ENCODE results near the gene PDE6B.

Gene PDE6B

GRCh38 chr4:646460-646859, 21.1 kb downstream of the PDE6B start:
- Histone ChIP-seq H3K27ac (ENCODE audit: low read depth, low read length) (no peak overlapping the region), H3K27me3 (ENCODE audit: insufficient read depth, low read length) (peaks cover 50% of the 10 kb centered on the region), H3K36me3 (ENCODE audit: insufficient read depth, low read length) (no peaks in the 10 kb centered on the region), H2AFZ (ENCODE audit: low read length, unreplicated experiment) (peak overlapping the region; percentile 56), H3K4me3 (ENCODE audit: low read depth, low read length) (peak overlapping the region; percentile 62), H3K4me1 (ENCODE audit: control insufficient read depth, insufficient read depth, low read length, unreplicated experiment) (no peaks in the 10 kb centered on the region), H3K79me2 (ENCODE audit: control insufficient read depth, insufficient read depth, low read length, unreplicated experiment) (no peaks in the 10 kb centered on the region)

- H3K36me3 ChIP-seq (ENCODE audit: insufficient read depth, low read length) = no peaks in the 10 kb centered on the region
- peaks cover 60% of the 10 kb centered on the region for H3K27me3 ChIP-seq (ENCODE audit: insufficient read depth, low read length)
- H3K4me3 ChIP-seq (ENCODE audit: low read depth, low read length) = no peak overlapping the region
- no peaks in the 10 kb centered on the region for H3K4me1 ChIP-seq (ENCODE audit: control insufficient read depth, insufficient read depth, low read length, unreplicated experiment)
- H3K27ac ChIP-seq (ENCODE audit: low read depth, low read length) = no peak overlapping the region
- no peaks in the 10 kb centered on the region for H3K79me2 ChIP-seq (ENCODE audit: control insufficient read depth, insufficient read depth, low read length, unreplicated experiment)
- H2AFZ ChIP-seq (ENCODE audit: low read length, unreplicated experiment) = no peak overlapping the region
Measured at GRCh38 chr4:647481-647880, 22.1 kb downstream of the PDE6B start.

- Histone ChIP-seq H3K4me1 (ENCODE audit: control insufficient read depth, insufficient read depth, low read length, unreplicated experiment) (no peaks in the 10 kb centered on the region), H3K27me3 (ENCODE audit: insufficient read depth, low read length) (peaks cover 60% of the 10 kb centered on the region), H3K4me3 (ENCODE audit: low read depth, low read length) (no peak overlapping the region), H3K36me3 (ENCODE audit: insufficient read depth, low read length) (no peaks in the 10 kb centered on the region), H2AFZ (ENCODE audit: low read length, unreplicated experiment) (no peak overlapping the region), H3K27ac (ENCODE audit: low read depth, low read length) (no peak overlapping the region), H3K79me2 (ENCODE audit: control insufficient read depth, insufficient read depth, low read length, unreplicated experiment) (no peaks in the 10 kb centered on the region)
Measured at GRCh38 chr4:648579-649292, 23.4 kb downstream of the PDE6B start.

- Histone ChIP-seq H3K79me2 (ENCODE audit: control insufficient read depth, insufficient read depth, low read length, unreplicated experiment) (no peaks in the 10 kb centered on the region), H2AFZ (ENCODE audit: low read length, unreplicated experiment) (no peak overlapping the region), H3K27me3 (ENCODE audit: insufficient read depth, low read length) (peaks cover 60% of the 10 kb centered on the region), H3K4me1 (ENCODE audit: control insufficient read depth, insufficient read depth, low read length, unreplicated experiment) (no peaks in the 10 kb centered on the region), H3K27ac (ENCODE audit: low read depth, low read length) (no peak overlapping the region), H3K36me3 (ENCODE audit: insufficient read depth, low read length) (no peaks in the 10 kb centered on the region), H3K4me3 (ENCODE audit: low read depth, low read length) (no peak overlapping the region)
Measured at GRCh38 chr4:649293-649625, 23.9 kb downstream of the PDE6B start.

- H3K27me3 ChIP-seq (ENCODE audit: insufficient read depth, low read length) = peaks cover 57% of the 10 kb centered on the region
Measured at GRCh38 chr4:649751-650310, 24.5 kb downstream of the PDE6B start.

GRCh38 chr4:650461-650860, 25.1 kb downstream of the PDE6B start:
- Histone ChIP-seq H3K36me3 (ENCODE audit: insufficient read depth, low read length) (no peaks in the 10 kb centered on the region), H3K27ac (ENCODE audit: low read depth, low read length) (no peak overlapping the region), H2AFZ (ENCODE audit: low read length, unreplicated experiment) (no peak overlapping the region), H3K4me3 (ENCODE audit: low read depth, low read length) (no peak overlapping the region), H3K4me1 (ENCODE audit: control insufficient read depth, insufficient read depth, low read length, unreplicated experiment) (no peaks in the 10 kb centered on the region), H3K79me2 (ENCODE audit: control insufficient read depth, insufficient read depth, low read length, unreplicated experiment) (no peaks in the 10 kb centered on the region), H3K27me3 (ENCODE audit: insufficient read depth, low read length) (peaks cover 55% of the 10 kb centered on the region)

More at GRCh38 chr4:649751-650310, 24.5 kb downstream of the PDE6B start:
- no peak overlapping the region for H3K27ac ChIP-seq (ENCODE audit: low read depth, low read length)
- no peaks in the 10 kb centered on the region for H3K79me2 ChIP-seq (ENCODE audit: control insufficient read depth, insufficient read depth, low read length, unreplicated experiment)
- no peaks in the 10 kb centered on the region for H3K36me3 ChIP-seq (ENCODE audit: insufficient read depth, low read length)
- H3K4me3 ChIP-seq (ENCODE audit: low read depth, low read length) = no peak overlapping the region
- no peaks in the 10 kb centered on the region for H3K4me1 ChIP-seq (ENCODE audit: control insufficient read depth, insufficient read depth, low read length, unreplicated experiment)
- no peak overlapping the region for H2AFZ ChIP-seq (ENCODE audit: low read length, unreplicated experiment)

- no peak overlapping the region for H2AFZ ChIP-seq (ENCODE audit: low read length, unreplicated experiment)
- H3K36me3 ChIP-seq (ENCODE audit: insufficient read depth, low read length) = no peaks in the 10 kb centered on the region
- H3K4me3 ChIP-seq (ENCODE audit: low read depth, low read length) = peak overlapping the region; percentile 51; the same call in 1 of the 2 replicates
- peaks cover 51% of the 10 kb centered on the region for H3K27me3 ChIP-seq (ENCODE audit: insufficient read depth, low read length)
- no peaks in the 10 kb centered on the region for H3K4me1 ChIP-seq (ENCODE audit: control insufficient read depth, insufficient read depth, low read length, unreplicated experiment)
- H3K27ac ChIP-seq (ENCODE audit: low read depth, low read length) = no peak overlapping the region
- H3K79me2 ChIP-seq (ENCODE audit: control insufficient read depth, insufficient read depth, low read length, unreplicated experiment) = no peaks in the 10 kb centered on the region
Measured at GRCh38 chr4:650951-651883, 25.8 kb downstream of the PDE6B start.

- Histone ChIP-seq H3K36me3 (ENCODE audit: insufficient read depth, low read length) (no peaks in the 10 kb centered on the region), H3K4me1 (ENCODE audit: control insufficient read depth, insufficient read depth, low read length, unreplicated experiment) (no peaks in the 10 kb centered on the region), H3K4me3 (ENCODE audit: low read depth, low read length) (no peak overlapping the region), H2AFZ (ENCODE audit: low read length, unreplicated experiment) (no peak overlapping the region), H3K79me2 (ENCODE audit: control insufficient read depth, insufficient read depth, low read length, unreplicated experiment) (no peaks in the 10 kb centered on the region), H3K27ac (ENCODE audit: low read depth, low read length) (no peak overlapping the region), H3K27me3 (ENCODE audit: insufficient read depth, low read length) (peaks cover 42% of the 10 kb centered on the region)
Measured at GRCh38 chr4:651884-652642, 26.7 kb downstream of the PDE6B start.

GRCh38 chr4:653080-653821, 27.9 kb downstream of the PDE6B start:
- Histone ChIP-seq H3K4me3 (ENCODE audit: low read depth, low read length) (no peak overlapping the region), H3K36me3 (ENCODE audit: insufficient read depth, low read length) (no peaks in the 10 kb centered on the region), H3K27me3 (ENCODE audit: insufficient read depth, low read length) (peaks cover 36% of the 10 kb centered on the region), H3K79me2 (ENCODE audit: control insufficient read depth, insufficient read depth, low read length, unreplicated experiment) (no peaks in the 10 kb centered on the region), H3K4me1 (ENCODE audit: control insufficient read depth, insufficient read depth, low read length, unreplicated experiment) (no peaks in the 10 kb centered on the region), H3K27ac (ENCODE audit: low read depth, low read length) (no peak overlapping the region), H2AFZ (ENCODE audit: low read length, unreplicated experiment) (no peak overlapping the region)
